ENCODE results near the gene XKR7.

Gene XKR7

DNA sequence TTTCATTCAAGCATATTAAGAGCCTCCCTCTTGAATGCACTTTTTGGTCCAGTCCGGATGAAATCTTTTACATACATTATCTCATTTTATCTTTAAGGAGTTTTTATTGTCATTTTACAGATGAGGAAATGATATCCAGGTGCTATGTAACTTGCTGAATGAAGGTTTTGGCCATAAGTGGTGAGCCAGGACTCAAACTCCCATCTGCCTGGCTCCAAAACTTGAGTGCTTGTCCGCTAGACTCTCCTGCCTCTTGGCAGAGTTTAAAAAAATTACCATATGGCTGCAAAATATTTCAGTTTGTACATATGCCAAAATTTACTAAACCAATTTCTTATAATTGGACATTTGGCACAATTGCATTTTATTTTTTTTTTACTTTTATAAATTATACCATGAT, 28.3 kb upstream of the XKR7 start:
- Histone ChIP-seq H3K4me3 (no peak overlapping the region), H3K27ac (no peak overlapping the region), H3K4me1 (no peaks in the 10 kb centered on the region), H3K36me3 (peaks cover 29% of the 10 kb centered on the region), H3K9ac (no peak overlapping the region), H4K20me1 (peaks cover 35% of the 10 kb centered on the region), H3K27me3 (no peaks in the 10 kb centered on the region), H3K9me3 (no peaks in the 10 kb centered on the region), H3K4me2 (no peak overlapping the region)
- no peak for TF ChIP-seq Cebpa-rat (IDR thresholded peaks at IDR 0.05)

- Histone ChIP-seq H3K9ac (no peak overlapping the region), H3K4me2 (no peak overlapping the region), H3K27ac (no peak overlapping the region), H3K27me3 (no peaks in the 10 kb centered on the region), H4K20me1 (peaks cover 69% of the 10 kb centered on the region), H3K4me3 (no peak overlapping the region), H3K4me1 (no peaks in the 10 kb centered on the region), H3K36me3 (peaks cover 63% of the 10 kb centered on the region), H3K9me3 (peaks cover 2% of the 10 kb centered on the region)
- no peak for TF ChIP-seq Cebpa-rat (IDR thresholded peaks at IDR 0.05)
Observed at GRCh38 chr20:31943052-31943471, 24.9 kb upstream of the XKR7 start.

GRCh38 chr20:31945319-31945718, 22.6 kb upstream of the XKR7 start:
- H3K36me3 ChIP-seq, result peaks cover 86% of the 10 kb centered on the region
- H3K4me2 ChIP-seq, result no peak overlapping the region
- no peak for TF ChIP-seq Cebpa-rat (IDR thresholded peaks at IDR 0.05)
- no peak overlapping the region for H3K27ac ChIP-seq
- H4K20me1 ChIP-seq, result peaks cover 90% of the 10 kb centered on the region
- H3K27me3 ChIP-seq, result no peaks in the 10 kb centered on the region
- H3K4me1 ChIP-seq, result peaks cover 5% of the 10 kb centered on the region
- no peak overlapping the region for H3K4me3 ChIP-seq
- H3K9me3 ChIP-seq, result peaks cover 14% of the 10 kb centered on the region
- no peak overlapping the region for H3K9ac ChIP-seq

DNA sequence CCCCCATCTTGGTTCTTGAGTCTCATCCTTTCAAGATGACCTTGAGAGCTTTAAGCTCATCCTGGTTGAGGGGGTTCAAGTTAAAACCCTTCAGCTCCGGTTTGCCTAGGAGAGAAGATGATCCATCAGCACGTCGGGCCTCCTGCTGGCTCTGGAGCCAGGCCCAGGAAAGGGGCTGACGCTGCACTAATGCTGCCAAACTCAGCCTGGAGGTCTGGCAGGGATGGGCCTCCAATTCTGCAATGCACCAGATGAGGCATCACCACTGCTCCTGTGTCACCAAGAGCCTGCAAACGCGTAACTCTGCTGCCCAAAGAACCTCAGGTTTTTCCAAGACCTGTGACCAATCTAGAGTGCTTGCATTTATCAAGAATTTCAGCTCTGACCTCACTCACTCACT, 22.2 kb upstream of the XKR7 start:
- TF ChIP-seq Cebpa-rat (IDR thresholded peaks at IDR 0.05), result no peak
- Histone ChIP-seq H4K20me1 (peaks cover 90% of the 10 kb centered on the region), H3K9ac (no peak overlapping the region), H3K27ac (no peak overlapping the region), H3K4me2 (no peak overlapping the region), H3K4me1 (peaks cover 10% of the 10 kb centered on the region), H3K4me3 (no peak overlapping the region), H3K27me3 (no peaks in the 10 kb centered on the region), H3K36me3 (peaks cover 88% of the 10 kb centered on the region), H3K9me3 (peaks cover 14% of the 10 kb centered on the region)

- Histone ChIP-seq H3K36me3 (peaks cover 75% of the 10 kb centered on the region), H3K9ac (no peak overlapping the region), H3K4me1 (peaks cover 14% of the 10 kb centered on the region), H3K4me3 (no peak overlapping the region), H3K27ac (no peak overlapping the region), H4K20me1 (peaks cover 86% of the 10 kb centered on the region), H3K27me3 (no peaks in the 10 kb centered on the region), H3K9me3 (peaks cover 14% of the 10 kb centered on the region), H3K4me2 (no peak overlapping the region)
- TF ChIP-seq Cebpa-rat (IDR thresholded peaks at IDR 0.05), result no peak
Observed at GRCh38 chr20:31948008-31948407, 19.9 kb upstream of the XKR7 start.

- no peak for TF ChIP-seq Cebpa-rat (IDR thresholded peaks at IDR 0.05)
- peaks cover 54% of the 10 kb centered on the region for H3K36me3 ChIP-seq
- H3K4me3 ChIP-seq, result peak overlapping the region; percentile 93; the same call in 1 of the 2 replicates
Observed at GRCh38 chr20:31949877-31950646, 17.9 kb upstream of the XKR7 start.

GRCh38 chr20:31951203-31951529, 16.8 kb upstream of the XKR7 start:
- no peak for TF ChIP-seq Cebpa-rat (IDR thresholded peaks at IDR 0.05)
- Histone ChIP-seq H3K4me2 (peak overlapping the region; percentile 95), H3K27me3 (no peaks in the 10 kb centered on the region), H3K4me1 (peaks cover 18% of the 10 kb centered on the region), H3K4me3 (peak overlapping the region; percentile 93), H4K20me1 (peaks cover 54% of the 10 kb centered on the region), H3K36me3 (peaks cover 43% of the 10 kb centered on the region), H3K27ac (peak overlapping the region; percentile 93), H3K9me3 (peaks cover 14% of the 10 kb centered on the region), H3K9ac (peak overlapping the region; percentile 96)

More at GRCh38 chr20:31949877-31950646, 17.9 kb upstream of the XKR7 start:
- peaks cover 65% of the 10 kb centered on the region for H4K20me1 ChIP-seq
- no peak overlapping the region for H3K27ac ChIP-seq
- peak overlapping the region; percentile 95 for H3K4me2 ChIP-seq
- H3K27me3 ChIP-seq, result no peaks in the 10 kb centered on the region
- H3K9me3 ChIP-seq, result peaks cover 14% of the 10 kb centered on the region
- peak overlapping the region; percentile 96 for H3K9ac ChIP-seq
- peaks cover 14% of the 10 kb centered on the region for H3K4me1 ChIP-seq

DNA sequence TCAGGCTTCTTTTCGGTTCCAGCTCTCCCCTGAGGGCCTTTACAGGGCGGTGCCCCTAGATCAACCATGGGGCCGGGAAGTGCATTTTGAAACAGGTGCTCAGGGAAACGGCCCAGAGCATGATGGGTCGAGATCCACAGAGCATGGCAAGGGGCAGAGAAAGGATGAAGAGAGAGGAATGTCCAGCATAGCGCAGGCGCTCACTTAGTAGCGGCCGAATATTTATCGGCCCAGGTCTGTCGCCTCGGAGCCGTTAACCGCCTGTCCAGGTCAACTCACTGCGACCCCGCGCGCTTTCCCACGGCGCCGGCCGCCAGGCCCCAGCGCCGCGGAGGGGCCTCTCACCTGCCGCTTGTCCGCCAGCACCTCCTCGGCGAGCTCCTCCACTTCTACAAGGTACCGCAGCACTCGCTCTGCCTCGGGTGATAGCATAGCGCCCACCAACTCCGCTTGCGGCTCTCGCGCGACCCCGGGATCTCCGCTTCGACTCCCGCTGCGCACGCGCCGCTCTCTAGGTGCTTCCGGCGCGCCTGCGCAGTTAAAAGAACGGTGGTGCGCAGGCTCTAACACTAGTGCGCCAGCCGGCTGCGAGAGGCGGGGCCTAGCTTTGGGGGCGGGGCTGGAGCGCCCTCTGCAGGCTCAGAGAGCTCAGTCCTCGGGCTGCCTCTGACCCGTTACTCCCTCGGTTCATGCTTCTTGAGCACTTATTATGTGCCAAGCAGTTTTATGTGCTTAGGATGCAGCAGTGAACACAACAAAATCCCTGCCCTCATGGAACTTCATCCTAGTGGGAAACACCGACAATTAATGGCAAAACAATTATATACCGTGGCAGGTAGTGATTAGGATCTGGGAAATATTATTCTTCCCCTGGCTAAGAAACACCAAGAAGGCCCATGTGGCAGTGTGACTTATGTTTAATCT, 16.2 kb upstream of the XKR7 start, which contains the start of gene PDRG1:
TSS of gene PDRG1 (minus strand) at position 517 of the 924 bp plus-strand sequence. CDS start at position 432, 85 bp downstream.
- H3K36me3 ChIP-seq, result peaks cover 37% of the 10 kb centered on the region
- H3K27me3 ChIP-seq, result no peaks in the 10 kb centered on the region
- peak within 1 kb of the TSS; percentile 95 for H3K4me2 ChIP-seq
- TF ChIP-seq Cebpa-rat (IDR thresholded peaks at IDR 0.05), result no peak
- peaks cover 48% of the 10 kb centered on the region for H4K20me1 ChIP-seq
- H3K4me3 ChIP-seq, result peak within 1 kb of the TSS; percentile 93
- H3K9me3 ChIP-seq, result peaks cover 14% of the 10 kb centered on the region
- peak within 1 kb of the TSS; percentile 96 for H3K9ac ChIP-seq
- H3K27ac ChIP-seq, result peak within 1 kb of the TSS; percentile 93
- H3K4me1 ChIP-seq, result peaks cover 25% of the 10 kb centered on the region

- Histone ChIP-seq H4K20me1 (peaks cover 29% of the 10 kb centered on the region), H3K9me3 (peaks cover 6% of the 10 kb centered on the region; the same call in 1 of the 2 replicates), H3K9ac (no peak overlapping the region), H3K4me2 (no peak overlapping the region), H3K27me3 (no peaks in the 10 kb centered on the region), H3K36me3 (peaks cover 19% of the 10 kb centered on the region), H3K4me3 (no peak overlapping the region), H3K4me1 (peaks cover 32% of the 10 kb centered on the region), H3K27ac (no peak overlapping the region)
- no peak for TF ChIP-seq Cebpa-rat (IDR thresholded peaks at IDR 0.05)
Observed at GRCh38 chr20:31953556-31954148, 14.3 kb upstream of the XKR7 start.
